SU-DHL-6 (cell line): ENCODE results near the gene C5orf63.

Source experiments
- EZH2phosphoT487 ChIP-seq: fragments of 200-600 bp; sonication (generic), shearing (Covaris generic); conservative IDR thresholded peaks from 2 replicates; pipeline ENCODE4 v1.6.1; 2018; ENCODE audit warnings: mild to moderate bottlenecking, antibody characterized with exemption, low read length, moderate library complexity, mixed read lengths
- TF ChIP-seq, protein P1 (sequence below): fragments of 200-600 bp; sonication (generic); IDR thresholded peaks from one replicate; pipeline ENCODE4 v1.5.1; 2017; ENCODE audit warnings: antibody characterized with exemption, mild to moderate bottlenecking, low read length, moderate library complexity; ENCODE audit not compliant: insufficient read depth, poor library complexity, severe bottlenecking

DNA sequence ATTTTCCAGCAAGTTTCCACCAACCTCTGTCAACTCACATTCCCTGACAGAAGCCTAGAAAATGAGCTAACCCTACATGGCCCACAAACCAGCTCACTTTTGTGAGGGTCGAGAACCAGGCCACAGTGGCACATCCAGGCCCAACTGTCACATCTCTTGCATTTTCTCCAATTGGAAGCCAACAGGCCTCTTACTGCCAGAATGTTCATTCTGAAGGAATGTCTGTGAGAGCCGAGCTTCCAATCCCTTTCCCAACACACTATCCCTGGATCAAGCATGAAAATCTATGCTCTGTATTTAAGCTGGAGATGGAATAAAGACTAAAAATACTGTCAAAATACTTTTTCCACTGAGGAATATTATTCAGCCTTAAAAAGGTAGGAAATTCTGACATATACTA, 62.9 kb downstream of the C5orf63 start:
- TF ChIP-seq, protein P1, sequence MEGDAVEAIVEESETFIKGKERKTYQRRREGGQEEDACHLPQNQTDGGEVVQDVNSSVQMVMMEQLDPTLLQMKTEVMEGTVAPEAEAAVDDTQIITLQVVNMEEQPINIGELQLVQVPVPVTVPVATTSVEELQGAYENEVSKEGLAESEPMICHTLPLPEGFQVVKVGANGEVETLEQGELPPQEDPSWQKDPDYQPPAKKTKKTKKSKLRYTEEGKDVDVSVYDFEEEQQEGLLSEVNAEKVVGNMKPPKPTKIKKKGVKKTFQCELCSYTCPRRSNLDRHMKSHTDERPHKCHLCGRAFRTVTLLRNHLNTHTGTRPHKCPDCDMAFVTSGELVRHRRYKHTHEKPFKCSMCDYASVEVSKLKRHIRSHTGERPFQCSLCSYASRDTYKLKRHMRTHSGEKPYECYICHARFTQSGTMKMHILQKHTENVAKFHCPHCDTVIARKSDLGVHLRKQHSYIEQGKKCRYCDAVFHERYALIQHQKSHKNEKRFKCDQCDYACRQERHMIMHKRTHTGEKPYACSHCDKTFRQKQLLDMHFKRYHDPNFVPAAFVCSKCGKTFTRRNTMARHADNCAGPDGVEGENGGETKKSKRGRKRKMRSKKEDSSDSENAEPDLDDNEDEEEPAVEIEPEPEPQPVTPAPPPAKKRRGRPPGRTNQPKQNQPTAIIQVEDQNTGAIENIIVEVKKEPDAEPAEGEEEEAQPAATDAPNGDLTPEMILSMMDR: no peak
- TF ChIP-seq EZH2phosphoT487: no peak
